Colon (tissue), 2 donors: ENCODE data around the gene KCNQ4.

Source experiments
- FAIRE-seq: peaks from 2 replicates; lab custom pipeline; 2012; peaks lifted over from hg19 to GRCh38; lab: Jason Lieb, UNC
- donor health status: control.
- donor health status: control.

Gene KCNQ4

DNA sequence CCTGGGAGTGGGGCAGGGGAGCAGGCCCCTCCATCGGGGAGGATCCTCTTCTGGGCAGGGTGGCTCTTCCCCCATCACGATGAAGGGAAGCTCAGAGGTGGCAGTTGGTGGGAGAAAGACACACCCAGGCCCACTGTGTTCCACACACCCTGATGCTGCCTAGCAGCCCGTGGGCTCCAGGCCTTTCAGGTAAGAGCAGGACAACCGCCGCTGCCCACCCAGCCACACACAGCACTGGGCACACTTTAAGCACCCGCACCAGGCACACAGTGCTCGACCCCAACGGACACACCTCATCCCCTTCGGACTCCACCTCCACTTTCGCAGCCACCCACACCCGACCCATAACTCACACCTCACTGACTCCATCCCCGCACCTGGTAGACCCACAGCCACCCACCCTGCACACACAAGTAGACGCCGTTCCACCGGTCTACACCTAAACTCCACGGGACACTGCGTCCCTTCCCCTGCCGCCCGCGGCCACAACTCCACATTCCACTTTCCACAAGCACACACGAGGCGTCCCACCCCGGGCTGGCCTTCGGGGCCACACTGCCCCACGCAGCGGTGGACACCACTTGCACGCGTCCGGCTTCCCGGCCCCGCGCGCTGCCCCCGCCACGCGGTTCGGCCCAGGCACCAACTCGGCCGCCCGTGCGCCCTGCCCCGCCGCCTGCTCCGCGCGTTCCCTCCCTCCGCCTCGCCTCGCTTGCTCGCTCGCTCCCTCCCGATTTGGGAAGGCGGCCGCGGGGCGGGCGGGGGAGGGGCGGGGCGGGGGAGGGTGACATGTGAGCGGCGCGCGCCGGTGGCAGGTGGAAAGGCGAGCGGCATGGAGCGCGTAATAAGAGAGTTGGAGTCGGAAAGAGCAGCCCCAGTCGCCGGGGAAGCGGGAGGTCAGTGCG, at the start of gene KCNQ4:
Gene KCNQ4, plus strand, starts transcription at position 787 of the 905 bp plus-strand sequence. CDS start 307 bp downstream, outside the sequence.
- FAIRE-seq: no peak

DNA sequence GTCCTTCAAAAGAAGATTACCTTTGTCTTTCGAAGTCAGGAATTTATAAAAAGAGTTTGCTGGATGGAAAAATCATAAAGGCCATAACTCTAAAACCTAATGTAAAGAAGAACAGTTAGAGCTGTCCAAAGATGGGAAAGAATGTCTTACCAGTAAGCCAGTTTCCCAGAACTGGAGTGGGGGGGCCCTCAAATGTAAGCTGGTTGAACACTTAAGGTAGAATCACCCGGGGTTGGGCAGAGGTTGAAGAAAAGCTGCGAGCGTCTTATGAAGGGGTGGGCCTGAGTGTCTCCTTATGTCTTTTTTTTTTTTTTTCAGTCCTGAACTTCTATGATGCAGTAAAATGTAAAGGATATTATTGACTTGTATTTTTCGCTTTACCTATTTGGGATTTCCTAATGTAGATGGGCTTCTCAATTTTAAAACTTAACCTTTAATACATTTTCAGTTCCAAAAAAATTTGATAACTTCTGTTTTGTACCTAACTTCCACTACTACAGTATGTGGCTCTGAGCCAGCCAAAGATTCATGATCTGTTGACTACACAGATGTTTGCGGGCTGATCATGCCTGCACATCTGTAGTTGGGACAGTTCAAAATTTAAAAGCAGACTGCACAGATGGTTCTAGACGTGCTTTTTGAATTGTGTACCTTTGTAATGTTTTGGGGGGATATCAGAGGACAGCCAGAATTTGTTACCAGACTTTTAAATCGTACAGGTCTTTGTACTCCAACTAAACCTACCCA, 48.5 kb upstream of the KCNQ4 start:
- no peak for FAIRE-seq

DNA sequence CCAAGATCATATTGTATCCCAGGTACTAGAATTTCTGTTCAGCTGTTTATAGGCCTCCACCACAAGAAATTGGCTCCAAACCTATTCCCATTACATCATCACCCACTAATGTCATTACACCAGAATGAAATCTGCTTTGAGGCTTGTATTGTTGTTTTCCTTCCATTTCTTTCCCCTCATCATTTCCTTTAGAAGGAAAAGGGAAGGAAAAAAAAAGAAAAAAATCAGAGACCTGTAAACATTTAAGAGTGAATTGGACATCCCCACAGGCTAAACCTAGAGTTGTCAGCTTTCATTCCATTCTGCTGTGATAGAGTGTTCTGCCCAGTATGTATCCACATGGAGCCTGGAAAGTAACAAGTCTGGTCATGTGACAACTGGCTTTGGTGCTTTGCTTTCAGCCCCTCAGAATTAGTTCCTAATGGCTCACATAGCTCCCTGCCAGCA, 47.5 kb upstream of the KCNQ4 start:
- FAIRE-seq: no peak

DNA sequence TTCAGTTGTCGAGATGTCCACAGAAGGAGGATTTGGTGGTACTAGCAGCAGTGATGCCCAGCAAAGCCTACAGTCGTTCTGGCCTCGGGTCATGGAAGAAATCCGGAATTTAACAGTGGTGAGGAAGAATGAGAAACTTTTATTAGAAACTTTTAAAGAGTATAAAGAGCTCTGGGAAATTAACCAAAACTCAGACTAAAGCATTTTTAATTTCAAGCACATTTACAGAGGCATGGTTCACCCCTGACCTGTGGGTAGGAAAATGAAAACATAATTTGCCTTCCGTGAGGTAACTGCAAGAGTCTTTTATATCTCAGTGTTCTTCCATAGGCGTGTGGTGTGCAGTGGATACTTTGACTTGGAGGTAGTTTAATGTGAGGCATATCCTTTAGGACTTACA, 44.8 kb upstream of the KCNQ4 start:
- no peak for FAIRE-seq

DNA sequence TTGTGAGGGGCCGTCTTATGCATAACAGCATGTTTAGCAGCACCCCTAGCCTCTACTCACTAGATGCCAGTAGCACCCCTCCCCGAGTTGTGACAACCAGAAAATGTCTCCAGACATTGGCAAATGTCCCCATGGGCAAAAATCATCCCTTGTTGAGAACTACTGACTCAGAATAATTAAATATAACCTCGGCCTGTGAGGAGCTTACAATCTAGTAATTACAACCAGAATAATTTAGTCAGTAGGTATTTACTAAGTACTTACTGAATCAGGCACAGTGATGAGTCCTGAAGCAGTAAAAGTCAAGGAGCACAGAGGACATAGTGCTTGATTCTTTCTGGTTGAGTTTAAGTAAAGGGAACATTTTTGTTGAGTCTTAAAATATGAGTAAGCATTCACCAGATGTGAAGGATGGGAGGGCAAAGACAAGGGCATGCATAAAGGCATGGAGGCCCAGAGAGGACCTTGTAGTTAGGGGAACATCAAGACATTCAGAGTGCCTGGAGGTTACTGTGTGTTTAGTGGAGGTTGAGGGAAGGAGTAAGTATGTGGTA, 44.1 kb upstream of the KCNQ4 start:
- FAIRE-seq: no peak

DNA sequence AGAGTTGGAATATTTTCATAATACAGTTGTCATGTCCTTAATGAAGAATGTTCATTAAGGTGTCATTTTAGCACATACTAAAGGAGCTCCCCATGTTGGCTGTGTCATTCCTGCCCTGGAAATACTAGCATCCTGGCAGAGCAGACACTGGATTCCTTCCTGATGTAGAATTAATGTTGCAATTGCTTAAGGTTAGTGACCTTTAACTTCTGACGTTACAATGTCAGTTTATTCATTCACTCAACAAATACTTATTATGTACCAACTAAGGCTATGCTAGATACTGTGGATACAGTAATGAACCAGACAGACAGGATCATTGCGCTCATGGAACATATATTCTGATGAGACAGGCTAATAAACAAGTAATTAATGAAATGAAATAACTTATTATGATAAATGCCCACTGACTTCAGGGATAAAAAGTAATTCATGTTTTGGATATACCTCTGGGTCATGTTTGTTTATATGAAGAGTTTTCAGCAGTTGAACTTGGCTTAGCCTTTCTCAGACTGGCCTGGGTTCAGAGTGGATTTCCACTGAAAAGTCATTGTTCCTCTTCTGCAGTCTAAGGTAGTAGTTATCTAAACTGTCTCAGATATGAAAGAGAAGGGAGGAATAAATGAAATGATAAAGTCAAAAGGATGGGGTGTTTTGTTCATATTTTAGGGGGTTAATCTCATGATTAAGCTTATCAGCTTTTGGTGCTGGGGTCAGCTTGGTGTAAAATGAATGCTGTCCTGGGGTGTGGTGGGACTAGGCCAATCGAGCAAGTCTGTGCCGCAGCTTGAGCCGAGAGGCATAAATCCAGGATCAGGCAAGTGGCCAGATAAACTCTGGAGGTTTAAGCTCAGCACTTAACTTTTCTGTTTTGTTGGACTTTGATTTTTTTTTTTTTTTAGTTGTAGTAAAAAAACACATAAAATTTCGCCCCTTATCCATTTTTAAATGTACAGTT, 43.3 kb upstream of the KCNQ4 start:
- FAIRE-seq: no peak

DNA sequence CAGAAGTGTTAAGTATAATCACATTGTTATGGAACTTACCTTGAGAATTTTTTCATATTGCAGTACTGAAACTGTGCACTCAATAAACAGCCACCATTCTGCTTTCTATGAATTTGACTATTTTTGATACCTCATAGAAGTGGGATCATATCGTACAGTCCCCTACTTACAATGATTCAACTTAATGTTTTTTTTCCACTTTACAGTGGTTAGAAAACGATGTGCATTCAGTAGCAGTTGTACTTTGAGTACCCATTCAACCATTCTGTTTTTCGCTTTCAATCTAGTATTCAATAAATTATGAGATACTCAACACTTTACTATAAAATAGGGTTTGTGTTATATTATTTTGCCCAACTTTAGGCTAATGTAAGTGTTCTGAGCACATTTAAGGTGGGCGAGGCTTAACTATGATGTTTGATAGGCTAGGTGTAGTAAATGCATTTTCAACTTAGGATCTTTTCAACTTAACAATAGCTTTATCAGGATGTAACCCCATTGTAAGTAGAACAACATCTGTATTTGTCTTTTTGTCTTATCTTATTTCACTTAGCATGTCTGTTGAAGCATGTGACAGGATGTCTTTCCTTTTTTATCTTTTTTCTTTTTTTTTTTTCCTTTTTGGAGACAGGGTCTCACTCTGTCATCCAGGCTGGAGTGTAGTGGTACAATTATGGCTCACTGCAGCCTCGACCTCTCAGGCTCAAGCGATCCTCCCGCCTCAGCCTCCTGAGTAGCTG, 42.4 kb upstream of the KCNQ4 start:
- FAIRE-seq: no peak

DNA sequence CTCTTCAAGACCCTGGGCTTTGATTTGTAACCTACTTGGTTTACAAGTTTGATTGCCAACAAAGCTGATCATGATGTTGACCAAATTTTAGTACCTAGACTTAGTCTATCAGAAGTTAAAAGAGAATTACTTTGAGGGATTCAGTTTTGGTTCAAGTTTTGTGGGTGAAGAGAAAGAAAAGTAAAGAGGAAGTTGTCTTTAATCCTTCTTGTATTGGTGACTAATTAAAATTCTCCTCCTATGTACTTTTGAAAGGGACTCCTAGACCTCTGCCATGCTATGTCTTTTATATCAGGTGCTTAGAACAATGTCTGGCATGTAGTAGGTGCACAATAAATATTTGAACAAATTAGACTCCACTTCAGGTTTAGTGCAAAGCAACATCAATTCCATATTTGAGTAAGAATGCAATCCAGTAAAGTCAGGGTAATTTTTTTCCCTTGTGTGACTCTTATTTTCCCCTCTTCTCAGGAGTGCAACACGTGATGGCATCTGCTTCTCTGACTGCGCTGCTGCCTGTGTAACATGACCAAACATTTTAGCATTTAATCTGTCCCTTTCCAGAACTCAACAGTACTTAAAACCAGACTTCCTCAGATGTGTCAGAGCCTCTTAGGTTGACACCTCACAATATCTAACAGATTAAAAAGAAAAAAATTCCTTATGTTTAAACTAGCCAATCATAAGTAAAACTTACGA, 41.1 kb upstream of the KCNQ4 start:
- no peak for FAIRE-seq

DNA sequence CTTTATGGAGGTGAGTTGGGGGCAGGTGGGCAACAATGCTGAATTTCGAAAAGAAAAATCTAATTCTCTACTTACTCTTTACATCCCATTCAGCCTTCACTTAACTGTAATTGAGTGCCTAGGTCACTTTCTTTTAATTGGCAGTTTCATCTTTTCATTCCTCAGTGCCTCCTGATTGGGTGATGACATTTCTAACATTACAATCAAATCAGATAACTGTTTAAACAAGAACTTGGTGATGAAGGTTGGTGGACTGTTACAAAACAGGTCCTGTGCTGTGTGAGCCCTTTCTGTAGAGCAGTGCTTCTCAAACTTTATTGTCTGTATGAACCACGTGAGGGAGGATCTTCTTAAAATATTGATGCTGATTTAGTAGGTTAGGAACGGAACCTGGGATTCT, 40.1 kb upstream of the KCNQ4 start:
- FAIRE-seq: no peak

DNA sequence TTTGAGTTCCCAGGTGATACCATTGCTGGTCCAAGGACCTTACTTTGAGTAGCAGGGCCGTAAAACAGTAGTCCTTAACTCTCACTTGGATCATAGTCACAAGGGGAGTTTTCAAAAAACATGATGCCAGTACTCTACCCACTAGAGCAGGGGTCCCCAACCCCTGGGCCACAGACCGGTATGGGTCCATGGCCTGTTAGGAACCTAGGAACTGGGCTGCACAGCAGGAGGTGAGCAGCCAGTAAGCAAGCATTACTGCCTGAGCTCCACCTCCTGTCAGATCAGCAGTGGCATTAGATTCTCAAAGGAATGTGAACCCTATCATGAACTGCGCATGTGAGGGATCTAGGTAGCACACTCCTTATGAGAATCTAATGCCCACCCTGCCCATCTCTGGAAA, 39.7 kb upstream of the KCNQ4 start:
- FAIRE-seq: no peak

DNA sequence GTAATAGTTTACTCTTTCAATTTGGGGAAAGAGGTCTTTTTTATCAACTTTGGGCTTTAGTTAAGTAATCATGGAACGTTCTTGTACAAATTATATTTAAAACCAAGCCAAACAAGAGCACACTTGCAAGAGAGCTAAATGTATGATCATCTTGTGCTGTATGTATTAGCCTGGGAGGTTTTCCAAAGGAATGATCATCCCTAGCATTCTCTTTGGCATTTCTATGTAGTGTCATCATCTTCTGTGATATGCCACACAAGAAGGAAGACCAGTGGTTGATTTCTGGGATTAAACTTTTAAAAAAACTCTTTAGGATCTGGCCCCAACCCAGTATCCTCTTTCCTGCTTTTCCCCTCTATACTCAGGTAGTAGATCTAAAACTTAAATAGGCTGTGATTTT, 38.4 kb upstream of the KCNQ4 start:
- FAIRE-seq: no peak

DNA sequence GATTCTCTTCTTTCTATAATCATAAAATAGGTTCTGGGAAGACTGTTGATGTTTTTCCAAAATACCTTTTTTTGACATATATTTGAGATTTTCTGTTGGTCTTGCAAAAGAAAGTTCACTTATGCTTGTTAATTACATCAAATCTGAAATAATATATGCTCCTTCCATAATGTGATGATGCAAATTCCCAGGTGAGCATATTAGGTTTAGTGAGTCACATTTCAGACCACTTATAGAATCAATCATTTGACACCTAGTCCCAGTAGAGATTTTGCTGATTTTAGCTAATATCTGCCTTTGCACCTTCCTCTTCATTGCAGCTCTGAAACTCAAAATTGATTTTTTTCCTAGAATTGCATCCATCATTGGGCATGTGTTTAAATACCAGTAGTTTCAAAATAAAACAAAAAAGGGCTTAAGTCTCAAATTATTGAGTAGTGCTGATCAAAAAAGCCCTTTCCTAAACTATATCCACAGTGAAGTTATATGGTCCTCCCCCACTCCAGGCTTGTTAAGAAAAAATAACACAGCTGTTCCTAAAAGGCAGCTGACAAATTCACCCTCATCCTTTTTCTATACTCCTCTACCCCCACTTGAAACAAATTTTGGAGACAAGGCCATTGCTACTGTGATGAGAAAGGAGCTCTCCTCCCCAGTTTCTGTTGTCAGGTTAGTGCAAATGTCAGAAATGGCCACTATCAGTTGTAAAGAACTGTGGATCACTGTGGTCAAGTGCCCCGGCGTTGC, 37.1 kb upstream of the KCNQ4 start:
- FAIRE-seq: no peak

DNA sequence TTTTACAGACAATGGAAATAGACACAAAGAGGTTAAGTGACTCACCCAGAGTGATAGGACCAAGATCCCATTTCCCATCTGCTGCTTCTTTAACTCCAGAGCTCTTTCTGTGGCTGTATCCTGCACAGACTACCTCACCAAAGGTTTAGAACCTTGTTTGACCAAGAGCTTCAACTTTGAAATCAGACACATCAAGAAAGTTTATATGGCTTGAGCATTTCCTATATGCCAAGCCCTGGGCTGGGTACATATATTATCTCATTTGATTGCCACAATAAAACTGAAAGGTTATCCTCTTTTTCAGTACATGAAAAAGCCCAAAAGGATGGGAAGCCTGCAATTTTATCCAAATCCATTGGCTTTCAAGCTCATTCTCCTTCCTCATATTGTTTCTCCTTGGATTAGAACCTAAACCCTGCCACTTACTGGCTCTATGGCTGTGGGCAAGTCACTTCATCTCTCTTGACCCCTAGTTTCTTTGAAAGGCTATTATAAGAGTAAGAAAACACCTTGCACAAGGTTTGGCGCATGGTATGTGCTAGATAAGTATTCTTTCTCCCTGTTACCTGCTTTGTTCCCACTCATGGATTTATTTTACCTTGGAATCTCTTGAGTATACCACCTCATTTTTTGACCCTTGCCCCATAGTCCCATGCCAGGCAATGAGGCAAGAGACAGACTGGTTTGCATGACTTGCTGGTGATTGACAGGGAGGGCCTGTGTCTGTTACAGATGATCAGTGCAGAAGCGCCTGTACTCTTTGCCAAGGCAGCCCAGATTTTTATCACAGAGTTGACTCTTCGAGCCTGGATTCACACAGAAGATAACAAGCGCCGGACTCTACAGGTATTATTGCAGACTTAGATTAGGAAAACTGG, 34.5 kb upstream of the KCNQ4 start:
- FAIRE-seq: no peak

DNA sequence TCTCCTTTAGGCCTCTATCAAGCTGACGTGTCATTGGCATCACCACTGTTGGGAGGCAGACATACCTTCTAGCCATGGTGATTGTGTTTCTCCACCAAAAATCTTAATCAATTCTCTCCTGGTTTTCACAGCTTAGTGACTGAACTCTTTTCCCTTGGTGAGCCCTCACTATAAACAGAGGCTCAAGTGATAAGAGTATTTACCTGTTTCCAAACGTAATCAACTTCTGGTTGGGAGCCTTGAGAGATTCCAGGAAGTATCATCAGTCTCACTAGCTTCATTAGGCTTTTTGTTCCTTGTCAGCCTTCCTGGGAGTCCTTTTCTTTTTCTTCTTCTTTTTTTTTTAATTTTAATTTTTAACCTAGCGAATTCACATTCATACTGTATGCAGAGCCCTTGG, 33.8 kb upstream of the KCNQ4 start:
- no peak for FAIRE-seq

DNA sequence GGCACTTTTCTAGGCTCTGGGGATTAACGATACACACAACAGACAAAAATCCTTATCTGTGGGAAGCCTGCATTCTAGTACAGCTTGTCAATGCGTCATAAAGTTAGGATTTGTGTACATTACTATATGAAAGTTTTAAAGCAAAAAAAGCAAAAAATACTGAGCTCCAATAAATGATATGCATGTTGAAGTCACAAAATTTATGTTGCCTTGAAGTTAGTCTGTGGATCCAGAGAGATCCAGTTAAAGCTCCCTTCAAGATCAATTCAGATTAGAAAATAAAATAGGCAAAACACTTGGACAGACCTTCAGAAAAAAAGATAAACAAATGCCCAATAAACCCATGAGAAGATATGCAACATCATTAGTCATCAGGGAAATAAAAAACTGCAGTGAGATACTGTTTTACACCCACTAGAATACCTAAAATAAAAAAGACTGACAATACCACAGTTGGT, 33.1 kb upstream of the KCNQ4 start:
- no peak for FAIRE-seq

DNA sequence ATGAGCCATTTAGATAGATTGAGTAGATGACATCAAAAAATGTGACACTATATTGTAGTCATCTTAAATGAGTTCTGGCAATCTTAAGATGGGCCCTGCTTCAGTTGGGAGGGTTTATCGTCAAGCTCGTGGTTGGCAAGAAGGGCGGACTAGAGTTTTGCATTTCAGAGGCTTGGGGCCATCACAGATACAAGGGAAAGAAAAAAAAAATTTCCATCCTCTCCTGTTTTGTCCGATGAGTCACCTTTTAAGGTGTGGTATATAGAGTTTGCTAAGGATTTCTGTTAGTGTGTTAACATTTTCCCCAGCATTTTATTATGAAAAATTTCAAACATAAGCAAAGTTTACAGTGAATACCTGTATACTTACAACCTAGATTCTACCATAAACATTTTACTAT, 31.8 kb upstream of the KCNQ4 start:
- FAIRE-seq: no peak

DNA sequence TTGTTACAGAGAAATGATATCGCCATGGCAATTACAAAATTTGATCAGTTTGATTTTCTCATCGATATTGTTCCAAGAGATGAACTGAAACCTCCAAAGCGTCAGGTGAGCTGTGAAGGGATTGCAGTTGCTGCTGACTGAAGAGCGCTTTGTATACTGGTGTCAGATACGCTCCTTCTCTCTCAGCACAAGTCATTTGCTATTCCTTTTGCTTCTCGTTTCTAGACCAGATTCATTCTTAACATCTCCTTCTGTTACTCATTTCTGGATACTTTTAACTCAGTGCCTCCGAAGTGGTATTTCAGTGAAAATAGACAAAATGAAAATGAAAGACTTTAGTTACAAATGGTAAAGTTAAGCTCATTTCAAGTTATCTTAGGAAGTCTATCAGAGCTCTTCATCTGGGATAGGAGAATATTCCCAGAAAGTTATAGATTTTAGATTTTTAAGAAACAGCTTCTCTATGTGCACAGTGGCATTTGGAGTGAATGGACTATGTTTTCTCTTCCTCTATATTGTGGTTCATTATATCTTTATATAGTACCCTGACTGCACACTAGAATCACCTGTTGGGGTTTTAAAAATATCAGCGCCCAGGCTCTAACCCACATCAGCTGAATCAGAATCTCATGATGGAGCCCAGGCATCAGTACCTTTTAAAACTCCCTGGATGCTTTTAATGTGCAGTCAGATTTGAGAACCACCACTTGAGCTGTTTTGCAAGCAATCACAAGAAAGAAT, 30.3 kb upstream of the KCNQ4 start:
- no peak for FAIRE-seq

DNA sequence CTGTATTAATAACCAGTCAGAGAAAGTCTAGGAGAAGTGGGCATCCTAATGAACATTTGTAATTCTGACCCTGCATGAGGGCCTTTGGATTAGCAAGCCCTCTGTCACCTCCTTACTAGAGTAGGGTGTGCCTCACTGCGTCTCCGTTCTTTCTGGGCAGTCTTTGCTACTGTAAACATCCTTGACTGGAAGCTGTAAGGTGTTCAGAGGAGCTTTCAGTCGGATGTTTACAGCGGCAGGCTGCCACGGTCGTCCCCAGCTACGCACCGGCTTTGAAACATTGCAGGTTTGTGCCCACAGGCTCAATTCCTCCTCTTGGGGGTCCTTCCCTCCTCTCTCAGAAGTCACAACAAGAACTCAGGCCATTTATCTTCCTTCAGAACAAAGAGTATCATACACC, 29.4 kb upstream of the KCNQ4 start:
- no peak for FAIRE-seq
